ENCODE data around the gene C21orf91.

GRCh38 chr21:17742181-17742580, 77.0 kb downstream of the C21orf91 start:
- TF ChIP-seq POLR2AphosphoS5 (IDR thresholded peaks at IDR 0.05; ENCODE audit: borderline replicate concordance, low read depth, low read length) = no peak
- no peak for TF ChIP-seq EZH2 (IDR thresholded peaks at IDR 0.05)
- TF ChIP-seq FOXP2 (optimal IDR thresholded peaks at IDR 0.05; ENCODE audit: control extremely low read depth, extremely low read length, insufficient read depth) = no peak
